NCI-H1417 (cell line): ENCODE data around the gene MYL10.

Experiments used
- DNase-seq, 3 experiments: peaks; one replicate each; lab custom pipeline; 2025; lab: John Stamatoyannopoulos, UW

Gene MYL10

DNA sequence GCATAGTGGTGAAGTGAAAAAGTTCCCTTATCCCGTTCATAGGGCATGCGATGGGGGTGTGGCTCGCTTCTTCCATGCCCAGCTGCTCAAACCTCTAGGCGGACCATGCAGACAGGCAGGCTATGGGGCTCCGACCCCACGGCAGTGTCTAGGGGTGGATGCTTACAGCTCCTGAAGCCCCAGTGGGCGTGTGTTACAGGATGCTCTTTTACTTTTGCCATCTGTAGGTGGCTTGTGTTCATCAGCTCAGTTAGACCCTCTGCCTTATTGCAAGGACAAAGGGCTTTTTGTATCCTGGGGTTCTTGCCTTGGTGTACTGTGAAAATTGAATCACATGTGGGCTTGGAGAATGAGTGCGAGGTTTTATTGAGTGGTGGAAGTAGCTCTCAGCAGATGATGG lies at the start of gene MYL10:
Gene MYL10, minus strand, starts transcription at position 126 of the 400 bp plus-strand sequence. CDS start 178 bp downstream, outside the sequence.
- no peak for DNase-seq

DNA sequence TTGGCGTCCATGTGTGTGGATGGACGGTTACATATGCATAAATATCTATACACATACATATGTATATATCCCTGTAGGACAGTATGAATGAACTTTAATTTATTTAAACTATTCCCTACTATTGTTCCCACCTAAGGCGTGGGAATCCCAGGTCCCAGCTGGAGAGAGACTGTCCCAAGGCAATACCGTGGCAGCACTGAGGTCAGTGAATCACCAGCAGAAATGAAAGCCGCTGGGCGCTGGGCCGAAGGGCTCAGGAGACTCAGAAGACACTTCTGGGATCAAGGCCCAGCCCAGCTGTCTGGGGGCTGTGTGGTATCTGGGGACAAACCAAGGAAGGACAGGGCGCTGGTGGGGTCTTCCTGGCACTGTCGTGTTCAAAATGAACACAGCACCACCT lies 49.6 kb upstream of the MYL10 start:
- no peak for DNase-seq

DNA sequence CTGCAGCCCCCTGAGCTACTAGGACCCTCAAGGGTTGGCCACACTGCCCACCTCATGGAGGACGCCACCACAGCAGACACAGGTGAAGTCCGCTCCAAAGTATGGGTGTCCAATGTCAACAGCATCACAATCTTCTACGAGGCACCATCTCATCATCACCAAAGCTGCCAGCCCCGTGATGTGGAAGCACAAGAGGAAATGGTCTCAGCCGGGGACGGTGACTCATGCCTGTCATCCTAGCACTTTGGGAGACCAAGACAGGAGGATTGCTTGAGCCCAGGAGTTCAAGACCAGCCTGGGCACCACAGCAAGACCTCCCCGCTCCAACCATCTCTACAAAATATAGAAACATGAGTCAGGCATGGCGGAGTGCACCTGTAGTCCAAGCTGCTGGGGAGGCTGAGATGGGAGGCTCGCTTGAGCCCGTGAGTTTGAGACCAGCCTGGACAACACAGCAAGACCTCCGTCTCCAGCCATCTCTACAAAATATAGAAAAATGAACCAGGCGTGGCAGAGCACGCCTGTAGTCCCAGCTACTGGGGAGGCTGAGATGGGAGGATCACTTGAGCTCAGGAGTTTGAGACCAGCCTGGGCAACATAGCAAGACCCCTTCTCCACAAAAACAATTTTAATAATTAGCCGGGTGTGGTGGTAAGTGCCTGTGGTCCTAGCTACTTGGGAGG lies 48.8 kb upstream of the MYL10 start:
- no peak for DNase-seq

DNA sequence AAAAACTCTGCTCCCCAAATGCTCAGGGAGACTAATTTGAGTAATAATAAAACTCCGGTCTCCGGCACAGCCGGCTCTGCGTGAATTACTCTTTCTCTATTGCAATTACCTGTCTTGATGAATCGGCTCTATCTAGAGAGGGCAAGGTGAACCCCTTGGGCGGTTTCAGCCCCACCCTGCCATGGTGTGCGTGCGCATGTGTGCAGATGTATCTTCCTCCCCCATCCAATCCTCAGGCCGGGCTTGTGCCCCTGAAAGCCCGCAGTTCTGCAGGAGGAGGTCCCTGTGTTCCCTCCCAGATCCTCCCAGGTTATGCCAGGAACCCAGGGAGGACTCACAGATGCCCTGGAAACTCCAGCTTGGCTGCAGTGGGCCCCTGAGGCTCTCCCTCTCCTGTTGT lies 48.3 kb upstream of the MYL10 start:
- peak in 2 of 3 experiments; percentile 19 to 47 for DNase-seq

DNA sequence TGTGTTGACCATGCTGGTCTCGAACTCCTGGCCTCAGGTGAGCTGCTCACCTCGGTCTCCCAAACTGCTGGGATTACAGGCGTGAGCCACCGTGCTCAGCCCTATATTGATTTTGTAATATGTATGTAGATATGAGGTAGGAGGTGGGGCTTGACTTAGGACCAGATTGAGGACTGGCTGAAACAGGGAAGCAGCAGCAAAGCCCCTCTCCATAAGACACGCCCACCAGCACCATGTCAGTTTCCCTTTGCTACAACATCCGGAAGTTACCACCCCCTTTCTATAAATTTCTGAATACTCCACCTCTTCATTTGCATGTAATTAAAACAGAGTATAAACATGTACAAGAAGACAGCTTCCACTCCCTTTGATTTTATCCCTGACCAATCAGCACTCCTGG lies 47.9 kb upstream of the MYL10 start:
- DNase-seq: peak in 1 of 3 experiments; percentile 47

DNA sequence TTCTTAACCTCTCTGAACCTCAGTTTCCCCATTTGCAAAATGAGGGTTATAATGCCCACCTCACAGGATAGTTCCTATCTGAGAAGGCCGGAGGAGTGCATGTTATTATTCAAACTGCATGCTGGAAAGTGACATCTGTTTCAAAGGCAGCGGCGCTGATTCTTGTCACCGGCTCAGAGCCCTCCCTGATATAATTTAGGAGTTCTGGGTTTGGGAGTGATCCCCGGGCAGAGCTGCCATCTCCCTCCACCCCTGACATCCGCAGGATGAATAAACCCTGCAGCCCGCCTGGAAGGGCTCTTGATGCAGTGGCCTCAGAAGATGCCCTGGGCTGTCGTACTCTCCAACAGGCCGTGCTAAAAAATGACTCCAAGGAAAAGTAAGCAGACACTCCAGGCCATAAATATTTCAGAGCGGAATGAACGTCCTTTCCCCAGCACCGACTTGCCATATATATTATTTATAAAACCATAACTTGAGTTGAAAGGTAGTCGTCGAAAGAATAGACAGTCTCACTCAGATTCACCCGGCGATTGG lies 47.0 kb upstream of the MYL10 start:
- DNase-seq: no peak

DNA sequence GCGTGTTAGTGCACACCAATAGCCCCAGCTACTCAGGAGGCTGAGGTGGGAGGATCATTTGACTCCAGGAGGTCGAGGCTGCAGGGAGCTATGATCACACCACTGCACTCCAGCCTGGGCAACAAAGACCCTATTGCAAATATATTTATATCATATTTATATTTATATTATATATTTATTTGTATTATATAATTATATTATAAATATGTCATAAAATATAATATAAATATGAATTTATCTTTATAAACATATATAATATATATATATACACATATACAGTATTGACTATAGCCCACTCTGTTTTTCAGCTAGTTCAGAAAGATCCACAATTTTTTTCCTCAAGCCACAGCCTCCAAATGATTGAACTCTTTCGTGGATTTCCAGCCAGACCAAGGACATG lies 45.3 kb upstream of the MYL10 start:
- DNase-seq: no peak

DNA sequence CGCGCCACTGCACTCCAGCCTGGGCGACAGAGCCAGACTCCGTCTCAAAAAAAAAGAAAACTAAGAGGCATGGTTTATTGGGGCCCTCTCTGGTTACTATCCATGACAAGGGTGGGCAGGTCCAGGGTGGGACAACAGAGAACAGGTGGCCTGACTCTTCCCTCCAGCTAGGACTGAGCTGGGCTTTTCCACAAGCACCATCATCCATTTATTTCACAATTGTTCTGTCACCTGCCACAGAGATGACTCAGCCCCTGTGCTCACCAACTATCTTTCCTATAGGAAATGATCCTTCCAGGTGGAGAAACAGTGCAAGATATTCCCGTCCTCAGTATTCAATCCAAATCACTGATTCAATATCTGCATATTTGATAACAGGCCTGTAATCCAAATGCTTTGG lies 44.9 kb upstream of the MYL10 start:
- DNase-seq: no peak

DNA sequence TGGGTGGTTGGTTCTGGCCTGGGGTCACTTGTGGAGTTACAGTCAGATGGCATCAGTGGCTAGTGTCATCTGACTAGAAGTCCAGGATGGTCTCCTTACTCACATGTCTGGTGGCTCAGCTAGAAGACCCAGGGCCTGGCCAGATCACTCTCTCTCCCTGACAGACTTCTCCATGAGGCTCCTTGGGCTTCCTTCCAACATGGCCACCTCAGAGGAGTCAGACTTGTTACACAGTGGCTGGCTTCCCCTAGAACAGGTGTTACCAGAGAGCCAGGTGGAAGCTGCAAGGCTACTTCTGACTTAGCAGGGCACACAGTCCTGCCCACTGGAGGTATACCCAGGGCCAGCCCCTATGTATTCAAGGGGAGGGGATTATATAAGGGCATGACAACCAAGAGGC lies 44.2 kb upstream of the MYL10 start:
- no peak for DNase-seq

DNA sequence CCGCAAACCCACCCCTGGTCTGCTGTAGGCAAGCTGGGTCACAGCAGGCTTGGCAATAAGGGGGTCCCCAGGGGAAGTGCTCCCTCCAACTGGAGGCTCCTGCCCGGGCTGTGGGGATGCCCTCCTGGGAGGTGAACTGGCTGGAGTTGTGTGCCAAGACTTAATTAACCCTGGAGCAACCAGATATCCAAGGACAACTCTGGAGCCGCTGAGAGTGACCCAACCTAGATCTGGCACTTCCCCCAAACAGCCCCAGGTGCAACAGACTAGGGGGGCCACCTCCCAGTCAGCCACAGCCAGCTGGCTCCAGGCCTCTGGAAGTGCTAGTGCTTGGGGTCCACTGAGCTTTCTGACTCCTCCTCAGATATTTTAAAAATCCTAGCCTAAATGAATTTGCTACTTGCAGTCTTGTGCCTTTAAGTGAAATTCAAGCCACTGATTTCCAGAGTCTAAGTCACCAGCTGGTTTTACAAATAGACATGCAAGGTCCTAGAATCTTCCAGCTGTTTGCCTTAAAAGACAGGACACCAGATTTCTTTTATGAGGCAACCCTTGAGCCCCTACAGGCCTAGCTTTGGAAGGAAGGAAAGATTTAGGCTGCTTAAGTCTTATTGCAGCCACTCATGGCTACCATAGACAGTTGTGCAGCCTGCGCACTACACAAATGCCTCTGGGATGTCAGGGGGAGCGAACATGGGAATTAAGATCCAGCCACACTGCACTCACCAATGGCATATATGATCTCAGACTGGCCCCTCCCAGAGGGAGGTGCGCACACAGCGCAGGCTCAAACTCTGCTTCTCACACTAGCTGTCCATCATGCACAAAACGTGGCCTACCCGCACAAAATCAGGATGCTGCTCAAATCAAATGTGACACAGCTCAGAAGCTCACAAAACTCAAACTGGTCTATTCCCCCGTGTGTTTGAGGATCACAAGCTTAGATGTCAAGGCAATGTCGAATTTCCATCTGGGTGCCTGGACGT lies 42.6 kb upstream of the MYL10 start:
- DNase-seq: no peak

DNA sequence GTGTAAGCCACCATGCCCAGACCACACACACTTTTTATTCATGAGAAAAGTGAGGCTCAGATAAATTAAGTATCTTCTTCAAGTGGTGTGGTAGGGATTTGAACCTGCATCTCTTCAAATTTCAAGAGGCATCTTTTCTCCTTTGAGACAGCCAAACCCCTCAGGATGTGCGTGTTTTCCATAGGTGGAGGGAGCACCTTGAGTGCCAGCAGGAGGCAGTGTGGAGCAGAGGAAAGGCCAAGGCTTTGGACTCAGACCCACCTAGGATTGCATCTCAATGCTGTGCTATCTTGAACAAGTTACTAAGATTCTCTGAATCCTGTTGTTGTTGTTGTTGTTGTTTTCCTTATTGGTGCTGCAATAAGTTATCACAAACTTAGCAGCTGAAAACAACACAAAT lies 40.2 kb upstream of the MYL10 start:
- DNase-seq: no peak

DNA sequence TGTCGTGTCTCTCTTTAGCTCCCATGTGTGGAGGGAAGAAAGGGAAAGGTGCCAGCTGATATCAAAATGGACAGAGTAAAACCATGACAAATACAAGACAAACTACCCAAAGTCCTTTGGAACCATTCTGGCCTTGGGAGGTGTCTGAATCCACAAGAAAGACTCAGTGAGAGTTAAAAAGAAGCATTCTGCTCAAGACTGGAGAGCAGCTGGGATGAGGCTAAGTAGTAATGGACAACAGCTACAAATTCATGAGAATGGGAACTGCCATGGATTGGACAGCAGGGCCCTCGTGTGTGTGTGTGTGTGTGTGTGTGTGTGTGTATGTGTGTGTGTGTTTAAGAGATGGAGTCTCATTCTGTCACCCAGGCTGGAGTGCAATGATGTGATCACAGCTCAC lies 39.6 kb upstream of the MYL10 start:
- no peak for DNase-seq

DNA sequence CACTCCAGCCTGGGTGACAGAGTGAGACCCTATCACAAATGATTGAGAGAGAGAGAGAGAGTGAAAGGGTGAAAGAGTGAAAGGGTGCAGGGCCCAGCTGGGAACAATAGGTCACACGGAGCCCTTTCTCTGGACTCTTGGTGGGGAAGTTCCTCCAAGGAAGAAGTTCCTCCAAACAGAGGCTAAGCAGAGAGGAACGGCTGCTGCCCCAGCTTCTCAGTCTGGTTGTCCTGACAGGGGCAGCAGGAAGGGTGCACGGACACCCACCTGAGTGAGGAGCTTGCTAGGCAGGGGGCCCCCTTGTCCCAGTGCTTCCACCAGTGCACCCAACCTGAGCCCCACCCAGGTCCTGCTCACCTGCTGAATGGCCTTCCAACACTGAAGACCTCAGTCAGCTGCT lies 38.8 kb upstream of the MYL10 start:
- DNase-seq: no peak

DNA sequence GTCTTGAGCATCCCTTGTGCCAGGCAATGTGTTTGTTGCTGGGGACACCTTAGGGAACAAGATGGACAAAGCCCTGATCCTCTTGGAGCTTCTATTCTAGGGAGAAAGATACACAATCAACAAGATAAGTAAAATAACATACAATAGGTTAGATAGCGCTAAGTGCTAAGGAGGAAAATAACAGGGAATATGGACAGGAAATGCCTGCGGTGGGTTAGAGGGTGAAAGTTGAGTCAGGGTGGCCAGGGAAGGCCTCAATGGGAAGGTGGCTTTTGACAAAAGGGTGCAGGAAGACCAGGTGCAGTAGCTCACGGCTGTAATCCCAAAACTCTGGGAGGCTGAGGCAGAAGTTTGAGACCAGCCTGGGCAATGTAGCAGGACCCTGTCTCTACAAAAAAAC lies 38.3 kb upstream of the MYL10 start:
- DNase-seq: no peak

DNA sequence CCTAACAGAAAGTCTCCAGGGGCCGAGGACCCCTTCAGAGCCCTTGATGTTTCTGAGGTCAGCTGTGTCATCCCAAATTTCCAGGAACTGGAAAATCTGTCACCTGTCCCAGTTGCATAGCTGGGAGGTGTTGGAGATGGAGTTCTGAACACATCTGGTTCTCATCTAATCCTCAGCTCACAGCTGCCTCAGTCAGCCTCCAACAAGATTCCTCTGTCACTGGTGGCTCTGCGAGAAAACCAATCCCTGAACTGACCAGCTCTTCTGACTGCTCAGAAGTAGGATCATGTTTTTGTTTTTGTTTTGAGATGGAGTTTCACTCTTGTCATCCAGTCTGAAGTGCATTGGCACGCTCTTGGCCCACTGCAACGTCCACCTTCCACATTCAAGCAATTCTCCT lies 37.6 kb upstream of the MYL10 start:
- no peak for DNase-seq

DNA sequence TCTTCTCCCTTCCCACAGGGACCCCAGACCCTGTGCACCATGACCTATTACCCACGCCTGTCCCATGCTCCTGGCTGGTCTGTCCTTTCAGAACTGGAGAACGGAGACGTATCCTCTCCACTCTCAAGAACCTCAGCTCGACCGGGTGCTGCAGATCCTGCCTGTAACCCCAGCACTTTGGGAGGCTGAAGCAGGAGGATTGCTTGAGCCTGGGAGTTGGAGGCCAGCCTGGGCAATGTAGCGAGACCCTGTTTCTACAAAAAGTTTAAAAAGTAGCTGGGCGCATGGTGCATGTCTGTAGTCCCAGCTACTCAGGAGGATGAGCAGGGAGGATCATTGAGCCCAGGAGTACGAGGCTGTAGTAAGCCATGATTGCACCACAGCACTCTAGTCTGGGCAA lies 37.2 kb upstream of the MYL10 start:
- DNase-seq: no peak

DNA sequence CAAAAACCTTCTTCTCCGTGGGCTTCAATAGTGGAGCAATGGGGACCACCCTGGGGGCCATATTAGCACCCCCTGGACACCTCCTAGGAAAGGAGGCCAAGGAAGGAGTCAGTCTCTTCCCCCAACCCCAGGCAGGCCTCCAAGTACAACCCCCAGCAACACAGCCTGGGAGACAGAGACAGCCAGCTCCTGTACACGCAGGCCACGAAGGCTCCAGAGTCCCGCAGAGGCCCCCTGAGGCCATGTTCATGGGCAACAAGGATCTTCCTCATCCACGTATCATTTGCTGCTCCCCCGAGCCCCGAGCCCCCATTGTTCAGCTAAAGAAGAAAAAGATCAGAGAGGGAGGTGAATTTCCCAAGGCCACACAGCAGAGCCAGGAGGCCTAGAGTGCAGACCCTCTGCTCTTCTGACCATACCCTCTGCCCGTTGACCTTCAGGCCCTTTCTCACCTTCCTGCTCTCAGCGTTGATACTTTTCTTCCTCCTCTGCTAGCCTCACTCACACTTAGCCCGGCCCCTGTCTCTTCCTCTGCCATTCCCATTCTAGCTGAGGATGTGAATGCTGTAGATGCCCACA lies 35.9 kb upstream of the MYL10 start:
- DNase-seq: no peak

DNA sequence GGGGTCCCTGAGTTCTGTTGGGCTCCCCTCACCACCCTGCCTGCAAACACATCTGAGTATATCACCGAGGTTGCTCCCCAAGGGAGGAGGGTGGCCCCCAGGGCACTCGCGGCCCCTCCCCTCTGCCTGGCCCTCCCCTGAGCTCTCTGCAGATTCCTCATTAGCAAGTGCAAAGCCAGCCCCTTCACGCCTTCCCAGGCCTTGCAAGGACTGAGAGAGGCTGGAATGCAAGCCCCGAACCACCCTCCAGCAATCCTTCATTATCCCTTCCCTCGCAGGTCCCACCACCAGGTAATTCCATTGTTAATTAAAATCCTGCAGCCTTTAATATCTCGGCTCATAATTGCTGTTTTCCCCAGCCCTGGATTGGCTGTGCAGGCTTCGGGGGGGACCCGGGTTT lies 35.3 kb upstream of the MYL10 start:
- no peak for DNase-seq

DNA sequence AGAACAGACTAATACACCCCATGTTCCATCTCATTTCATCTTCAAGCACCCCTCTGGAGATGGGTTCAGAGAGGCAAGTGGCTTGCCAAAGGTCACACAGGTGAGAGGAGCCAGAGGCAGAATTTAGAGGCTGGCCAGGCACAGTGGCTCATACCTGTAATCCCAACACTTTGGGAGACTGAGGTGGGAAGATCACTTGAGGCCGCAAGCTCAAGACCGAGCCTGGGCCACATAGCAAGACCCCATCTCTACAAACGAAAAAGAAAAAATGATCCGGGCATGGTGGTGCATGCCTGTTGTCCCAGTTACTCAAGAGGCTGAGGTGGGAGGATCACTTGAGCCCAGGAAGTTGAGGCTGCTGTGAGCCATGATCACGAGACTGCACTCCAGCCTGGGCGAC lies 34.7 kb upstream of the MYL10 start:
- DNase-seq: no peak

DNA sequence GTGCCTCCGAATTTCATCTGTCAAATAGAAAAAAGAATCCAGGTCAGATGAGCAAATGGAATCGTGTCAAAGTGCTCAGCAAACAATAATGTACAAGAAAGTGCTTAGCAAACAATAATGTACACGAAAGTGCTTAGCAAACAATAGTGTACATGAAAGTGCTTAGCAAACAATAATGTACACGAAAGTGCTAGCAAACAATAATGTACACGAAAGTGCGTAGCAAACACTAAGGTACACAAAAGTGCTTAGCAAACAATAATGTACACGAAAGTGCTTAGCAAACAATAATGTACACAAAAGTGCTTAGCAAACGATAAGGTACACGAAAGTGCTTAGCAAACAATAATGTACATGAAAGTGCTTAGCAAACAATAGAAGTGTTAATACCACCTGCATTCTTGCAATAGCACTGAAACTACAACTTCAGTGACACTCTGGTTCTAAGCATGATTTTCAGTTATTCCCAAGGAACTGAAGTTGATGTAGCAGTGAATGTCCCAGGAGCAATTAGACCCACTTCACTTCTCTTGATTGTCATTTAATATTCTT lies 33.4 kb upstream of the MYL10 start:
- DNase-seq: peak in 1 of 3 experiments; percentile 15

DNA sequence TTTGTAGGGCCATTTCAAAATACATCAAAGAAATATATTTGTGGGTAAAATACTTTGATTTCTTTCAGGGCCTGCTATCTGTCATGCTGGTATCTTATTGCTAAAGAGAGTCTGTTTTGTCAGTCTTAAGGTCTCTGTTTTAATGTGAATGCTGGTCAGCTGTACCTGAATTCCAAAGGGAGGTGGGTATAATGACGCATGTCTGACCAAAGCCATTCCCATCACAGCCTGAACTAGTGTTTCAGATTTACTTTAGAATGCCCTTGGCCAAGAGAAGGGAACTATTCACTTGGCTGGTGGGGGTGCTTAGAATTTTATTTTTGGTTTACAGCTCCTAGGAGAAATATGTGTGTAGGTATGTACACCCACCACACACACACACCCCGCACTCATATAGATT lies 30.6 kb upstream of the MYL10 start:
- no peak for DNase-seq

DNA sequence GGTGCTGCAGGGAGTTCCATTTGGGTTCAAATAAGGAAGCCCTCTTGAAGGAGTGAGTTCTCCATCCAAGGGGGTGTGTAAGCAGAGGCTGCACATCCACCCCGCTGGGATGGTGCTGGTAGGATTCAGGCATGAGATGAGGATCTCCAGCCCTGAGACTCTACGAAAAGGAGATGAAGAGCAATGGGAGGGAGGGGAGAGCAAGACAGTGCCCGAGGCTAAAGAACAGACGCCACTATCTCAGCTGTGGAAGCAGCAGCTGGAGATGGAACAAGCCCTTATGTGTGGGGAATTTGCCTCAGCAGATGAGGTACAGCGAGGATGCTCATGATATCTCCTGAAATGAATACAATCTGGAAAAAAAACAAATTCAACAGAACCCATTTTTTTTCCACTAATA lies 28.1 kb upstream of the MYL10 start:
- no peak for DNase-seq
